Measurements from ENCODE around the gene NDOR1.

The NDOR1 gene

GRCh38 chr9:137193771-137194170, 11.7 kb upstream of the NDOR1 start:
- DNase-seq: no peak
- in situ Hi-C loops (cut with MboI; ENCODE audit: low pct_unique_long_range_greater_than_20kb, low sequenced_read_pairs): no loop called here

GRCh38 chr9:137194388-137194787, 11.1 kb upstream of the NDOR1 start:
- in situ Hi-C loops (cut with MboI; ENCODE audit: low pct_unique_long_range_greater_than_20kb, low sequenced_read_pairs): no loop called here
- no peak for DNase-seq

DNA sequence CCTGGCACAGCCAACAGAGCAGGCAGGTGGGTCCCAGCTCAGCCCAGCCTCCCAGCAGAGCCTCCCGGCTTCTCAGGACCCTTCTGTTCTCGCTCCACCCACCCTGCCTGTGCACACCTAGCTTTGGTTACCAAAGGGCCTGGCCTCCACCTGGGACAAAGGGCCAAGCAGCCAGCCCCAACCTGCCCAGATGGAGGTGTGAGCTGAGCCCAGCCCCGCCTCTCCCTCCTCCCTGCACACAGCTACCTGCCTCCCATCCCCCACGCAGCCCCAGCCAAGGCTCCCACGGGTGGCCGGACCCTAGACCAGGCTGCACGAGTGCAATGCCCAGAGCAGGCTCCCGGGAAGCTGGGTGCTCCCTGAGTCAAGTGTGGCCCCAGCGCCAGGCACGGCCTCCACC, 10.6 kb upstream of the NDOR1 start:
- no peak for DNase-seq
- in situ Hi-C loops (cut with MboI; ENCODE audit: low pct_unique_long_range_greater_than_20kb, low sequenced_read_pairs): no loop called here

- in situ Hi-C loops (cut with MboI; ENCODE audit: low pct_unique_long_range_greater_than_20kb, low sequenced_read_pairs): no loop called here
- no peak for DNase-seq
Observed at GRCh38 chr9:137195525-137196220, 9.8 kb upstream of the NDOR1 start.

GRCh38 chr9:137198051-137198901, 7.2 kb upstream of the NDOR1 start:
- no peak for DNase-seq
- in situ Hi-C loops (cut with MboI; ENCODE audit: low pct_unique_long_range_greater_than_20kb, low sequenced_read_pairs): no loop called here

DNA sequence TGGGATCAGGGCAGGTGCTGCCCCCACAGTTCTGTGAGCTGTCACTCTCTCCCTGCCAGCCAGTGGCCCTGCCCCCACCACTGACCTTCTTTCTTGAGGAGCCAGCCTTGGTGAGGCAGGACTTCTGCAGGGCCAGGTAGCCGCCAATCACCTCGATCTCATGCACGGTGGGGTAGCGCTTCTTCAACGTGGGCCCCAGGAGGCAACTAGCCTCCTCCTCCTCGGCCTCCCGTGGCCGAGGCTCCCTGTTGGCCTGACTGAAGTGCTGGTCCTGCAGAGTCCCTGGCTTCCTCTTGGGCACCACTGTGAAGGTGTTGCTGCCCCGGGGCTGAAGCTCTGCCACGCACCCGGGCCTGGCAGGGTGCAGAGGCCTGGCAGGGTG, 6.6 kb upstream of the NDOR1 start:
- DNase-seq: no peak
- in situ Hi-C loops (cut with MboI; ENCODE audit: low pct_unique_long_range_greater_than_20kb, low sequenced_read_pairs): no loop called here

GRCh38 chr9:137199411-137200121, 5.9 kb upstream of the NDOR1 start:
- no peak for DNase-seq
- in situ Hi-C loops (cut with MboI; ENCODE audit: low pct_unique_long_range_greater_than_20kb, low sequenced_read_pairs): no loop called here

DNA sequence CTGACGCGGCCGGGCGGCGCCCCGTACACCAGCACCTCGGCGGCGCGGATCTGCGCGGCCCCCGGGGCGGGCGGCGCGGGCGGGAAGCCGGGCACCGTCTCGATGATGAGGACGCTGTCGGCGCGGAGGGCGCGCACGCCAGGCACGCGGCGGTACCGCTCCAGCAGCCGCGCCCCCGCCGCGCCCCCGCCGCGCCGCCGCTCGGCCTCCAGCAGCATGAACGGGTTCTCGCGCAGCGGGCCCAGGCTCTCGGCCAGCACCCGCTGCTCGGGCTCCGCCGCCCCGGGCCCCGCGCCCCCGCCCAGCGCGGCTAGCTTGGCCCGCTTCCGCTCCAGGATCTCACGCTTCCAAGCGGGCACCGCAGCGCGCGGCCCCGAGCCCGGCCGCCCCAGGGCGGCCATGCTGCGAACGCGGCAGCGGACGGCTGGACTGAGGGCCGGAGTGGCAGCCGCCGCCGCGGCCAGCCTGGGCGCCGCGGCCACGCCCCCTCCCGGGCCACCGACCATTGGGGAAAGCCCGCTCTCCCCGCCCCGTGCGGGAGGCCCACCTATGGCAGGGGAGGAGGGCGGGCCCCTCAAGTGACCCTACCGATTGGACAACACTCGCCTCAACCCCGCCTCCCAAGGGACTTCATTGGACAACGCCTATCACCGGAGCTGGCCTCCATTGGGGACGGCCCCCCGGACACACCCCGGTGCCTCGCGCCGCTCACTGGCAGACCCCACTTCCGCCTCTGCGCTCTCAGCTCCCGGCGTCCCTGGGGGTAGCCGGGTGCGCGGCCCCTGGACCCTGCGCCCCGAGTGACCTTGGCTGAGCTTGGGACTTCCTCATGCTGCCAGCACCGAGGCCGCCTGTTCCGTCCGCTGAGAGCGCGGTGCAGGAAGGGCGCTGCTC, 4.9 kb upstream of the NDOR1 start, which contains the start of gene TPRN:
Gene TPRN (minus strand): TSS at position 431 of the 894 bp plus-strand sequence. CDS start 30 bp downstream, at position 401.
- DNase-seq: peak; percentile 99
- in situ Hi-C loops (cut with MboI; ENCODE audit: low pct_unique_long_range_greater_than_20kb, low sequenced_read_pairs): no loop called here

GRCh38 chr9:137201205-137201868, 4.2 kb upstream of the NDOR1 start:
- no peak for DNase-seq
- in situ Hi-C loops (cut with MboI; ENCODE audit: low pct_unique_long_range_greater_than_20kb, low sequenced_read_pairs): no loop called here

GRCh38 chr9:137202966-137203365, 2.5 kb upstream of the NDOR1 start:
- in situ Hi-C loops (cut with MboI; ENCODE audit: low pct_unique_long_range_greater_than_20kb, low sequenced_read_pairs): no loop called here
- DNase-seq: no peak

GRCh38 chr9:137204731-137205125, 772 bp upstream of the NDOR1 start:
- in situ Hi-C loops (cut with MboI; ENCODE audit: low pct_unique_long_range_greater_than_20kb, low sequenced_read_pairs): no loop called here
- no peak for DNase-seq

DNA sequence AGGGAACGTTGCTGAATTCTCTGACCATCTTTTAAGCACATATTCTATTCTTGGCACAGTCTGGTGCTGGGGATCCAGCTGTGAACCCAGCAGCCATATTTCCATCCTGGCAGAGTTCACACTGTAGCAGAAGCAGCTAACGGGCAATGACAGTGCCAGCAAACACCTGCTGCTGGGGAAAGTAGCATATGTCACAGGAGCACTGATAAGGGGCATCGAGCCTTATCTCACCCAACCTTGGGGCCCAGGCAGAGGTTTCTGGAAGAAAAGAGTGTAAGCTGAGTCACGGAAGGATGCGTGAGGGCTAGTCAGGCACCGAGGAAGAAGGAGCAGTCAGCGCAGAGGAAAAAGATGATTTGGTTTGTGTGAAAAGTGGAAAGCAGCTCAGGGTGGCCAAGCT, 1.1 kb downstream of the NDOR1 start:
- DNase-seq: no peak
- in situ Hi-C loops (cut with MboI; ENCODE audit: low pct_unique_long_range_greater_than_20kb, low sequenced_read_pairs): no loop called here

DNA sequence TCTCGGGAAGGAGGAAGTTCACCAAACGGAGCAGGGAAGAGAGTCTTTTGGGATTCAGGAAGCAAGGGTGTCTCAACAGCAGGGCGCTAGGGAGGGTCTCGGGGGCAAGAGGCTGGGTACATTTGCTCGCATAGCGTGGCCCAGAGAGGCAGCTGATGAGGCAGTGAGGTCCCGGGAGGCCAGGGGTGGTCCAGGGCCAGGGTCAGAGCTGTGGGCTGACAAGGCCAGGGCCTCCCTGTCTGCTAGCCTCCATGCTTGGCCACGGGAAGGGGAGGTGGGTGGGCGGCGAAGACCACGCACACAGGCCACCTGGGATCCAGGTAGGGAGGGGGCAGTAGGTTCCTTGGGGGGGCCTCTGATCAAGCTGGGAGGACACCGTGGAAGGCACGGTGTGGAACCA, 6.0 kb downstream of the NDOR1 start:
- no peak for DNase-seq
- in situ Hi-C loops (cut with MboI; ENCODE audit: low pct_unique_long_range_greater_than_20kb, low sequenced_read_pairs): no loop called here

- in situ Hi-C loops (cut with MboI; ENCODE audit: low pct_unique_long_range_greater_than_20kb, low sequenced_read_pairs): no loop called here
- no peak for DNase-seq
Observed at GRCh38 chr9:137212520-137212919, 7.0 kb downstream of the NDOR1 start.

GRCh38 chr9:137213160-137214060, 7.9 kb downstream of the NDOR1 start:
- DNase-seq: no peak
- in situ Hi-C loops (cut with MboI; ENCODE audit: low pct_unique_long_range_greater_than_20kb, low sequenced_read_pairs): no loop called here

GRCh38 chr9:137214620-137215019, 9.1 kb downstream of the NDOR1 start:
- in situ Hi-C loops (cut with MboI; ENCODE audit: low pct_unique_long_range_greater_than_20kb, low sequenced_read_pairs): no loop called here
- DNase-seq: no peak

DNA sequence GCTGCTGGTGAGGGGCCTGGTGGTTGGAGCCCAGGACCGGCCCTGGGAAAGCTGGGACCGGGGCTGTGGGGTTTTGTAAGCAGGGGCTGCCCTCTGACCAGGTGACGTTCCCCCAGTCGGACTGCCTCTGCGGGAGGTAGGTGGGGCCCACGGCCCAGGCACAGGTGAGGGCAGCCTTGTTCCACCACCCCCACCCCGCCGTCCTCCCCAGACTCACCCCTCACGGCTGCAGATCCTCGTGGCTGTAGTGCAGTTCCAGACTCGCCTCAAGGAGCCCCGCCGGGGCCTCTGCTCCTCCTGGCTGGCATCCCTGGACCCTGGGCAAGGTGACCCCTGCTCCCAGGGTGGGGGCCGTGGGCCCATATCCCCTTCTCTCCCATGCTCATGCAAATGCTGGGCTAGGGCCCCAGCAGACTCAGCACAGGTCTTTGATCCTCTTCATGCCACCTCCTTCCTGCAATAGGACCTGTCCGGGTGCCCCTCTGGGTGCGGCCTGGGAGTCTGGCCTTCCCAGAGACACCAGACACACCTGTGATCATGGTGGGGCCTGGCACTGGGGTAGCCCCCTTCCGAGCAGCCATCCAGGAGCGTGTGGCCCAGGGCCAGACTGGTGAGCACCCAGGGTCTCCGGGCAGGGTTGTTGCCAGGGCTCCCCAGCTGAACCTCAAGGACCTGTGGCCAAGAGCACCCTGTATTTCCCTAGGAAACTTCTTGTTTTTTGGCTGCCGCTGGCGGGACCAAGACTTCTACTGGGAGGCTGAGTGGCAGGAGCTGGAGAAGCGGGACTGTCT, 9.9 kb downstream of the NDOR1 start:
- in situ Hi-C loops (cut with MboI; ENCODE audit: low pct_unique_long_range_greater_than_20kb, low sequenced_read_pairs): no loop called here

More for the DNA sequence above, 9.9 kb downstream of the NDOR1 start:
- no peak for DNase-seq
